Stimulated activated CD8-positive, alpha-beta memory T cell treated with anti-CD3 and anti-CD28 coated beads, Interleukin-7, amount 100 ng/mL, for 24 hours (primary cell): ENCODE results near the gene RGS2.

Experiments
- DNase-seq: peaks from one replicate; pipeline ENCODE4 v3.0.0-alpha.2; 2020; ENCODE audit warnings: low read depth

The RGS2 gene

GRCh38 chr1:192795916-192796618 is 12.8 kb upstream of the RGS2 start:
- DNase-seq = no peak

DNA sequence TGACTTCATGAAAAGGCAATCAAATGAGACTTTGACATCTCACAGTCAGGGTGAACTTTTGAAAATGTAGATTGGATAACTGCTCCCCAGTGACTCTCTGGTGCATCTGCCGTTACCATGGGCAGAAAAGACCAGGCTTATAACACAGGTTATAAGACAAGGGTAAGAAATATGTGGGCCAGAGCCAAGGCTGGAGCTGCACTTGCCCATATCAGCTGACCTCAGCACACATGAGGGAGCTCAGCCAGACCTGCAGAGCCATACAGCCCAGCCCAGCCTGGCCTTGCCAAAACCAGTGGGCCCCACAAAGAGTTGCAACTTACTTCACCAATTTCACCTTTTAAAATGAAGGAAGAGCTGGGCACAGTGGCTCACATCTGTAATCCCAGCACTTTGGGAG is 11.7 kb upstream of the RGS2 start:
- no peak for DNase-seq

- no peak for DNase-seq
These were observed 10.9 kb upstream of the RGS2 start for GRCh38 chr1:192797891-192798290.

DNA sequence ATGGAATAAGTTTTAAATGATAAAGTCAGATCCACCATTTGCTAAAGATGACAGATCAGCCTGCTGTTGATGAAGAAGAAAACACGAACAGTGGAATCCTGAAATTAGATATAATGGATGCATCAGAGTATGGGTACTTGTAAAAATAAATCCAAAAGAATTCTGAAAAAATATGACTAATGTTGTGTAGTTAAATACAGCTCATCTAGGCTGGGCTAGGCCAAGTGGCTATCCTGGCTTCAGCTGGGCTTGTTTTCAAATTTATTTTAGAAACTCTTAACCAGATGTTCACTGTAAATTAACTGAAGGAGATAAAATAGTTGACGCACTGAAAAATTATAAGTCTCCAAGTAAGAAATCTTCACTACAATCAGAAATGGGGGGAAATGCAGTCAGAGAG is 7.4 kb upstream of the RGS2 start:
- no peak for DNase-seq

- no peak for DNase-seq
These were observed 6.4 kb upstream of the RGS2 start for GRCh38 chr1:192802406-192802805.

DNA sequence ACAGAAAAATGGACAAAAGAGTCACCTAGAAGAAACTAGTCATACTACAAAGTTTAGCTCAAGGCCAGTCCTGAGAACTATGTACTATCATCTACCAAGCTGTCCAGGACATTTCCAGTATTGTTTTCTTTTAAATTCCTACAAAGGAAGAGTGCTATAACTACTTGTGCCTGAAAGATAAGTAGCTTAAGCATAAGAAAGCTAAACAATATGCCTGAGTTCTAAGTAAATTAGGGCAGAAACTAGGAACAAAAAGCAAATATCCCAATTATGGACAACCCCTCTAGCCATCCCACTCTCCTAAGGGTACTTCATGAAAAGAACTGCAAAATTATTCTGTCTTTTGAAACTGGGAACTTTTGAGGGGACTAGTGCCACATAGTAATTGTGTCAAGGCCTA is 5.3 kb upstream of the RGS2 start:
- no peak for DNase-seq

DNA sequence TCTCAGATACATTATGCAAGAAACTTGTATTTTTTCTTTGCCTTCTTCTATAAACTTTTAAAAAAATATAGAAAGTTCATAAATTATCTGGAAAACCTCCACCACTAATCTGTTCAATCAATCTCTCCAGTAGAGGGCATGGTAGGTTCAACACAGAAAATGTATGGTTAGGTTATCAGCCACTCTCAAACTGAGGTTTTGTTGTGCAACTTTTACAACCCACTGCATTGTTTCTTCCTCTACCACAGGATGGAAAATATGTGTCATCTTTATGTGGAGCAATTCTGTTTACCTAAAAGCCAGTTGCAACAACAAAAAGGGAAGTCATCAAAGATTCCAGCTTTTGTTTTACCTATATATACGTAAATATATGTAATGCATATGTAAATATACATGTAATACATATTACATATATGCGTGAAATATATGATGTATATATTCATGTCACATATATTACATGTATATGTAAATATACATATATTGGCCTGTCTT is 3.0 kb upstream of the RGS2 start:
- DNase-seq = no peak

DNA sequence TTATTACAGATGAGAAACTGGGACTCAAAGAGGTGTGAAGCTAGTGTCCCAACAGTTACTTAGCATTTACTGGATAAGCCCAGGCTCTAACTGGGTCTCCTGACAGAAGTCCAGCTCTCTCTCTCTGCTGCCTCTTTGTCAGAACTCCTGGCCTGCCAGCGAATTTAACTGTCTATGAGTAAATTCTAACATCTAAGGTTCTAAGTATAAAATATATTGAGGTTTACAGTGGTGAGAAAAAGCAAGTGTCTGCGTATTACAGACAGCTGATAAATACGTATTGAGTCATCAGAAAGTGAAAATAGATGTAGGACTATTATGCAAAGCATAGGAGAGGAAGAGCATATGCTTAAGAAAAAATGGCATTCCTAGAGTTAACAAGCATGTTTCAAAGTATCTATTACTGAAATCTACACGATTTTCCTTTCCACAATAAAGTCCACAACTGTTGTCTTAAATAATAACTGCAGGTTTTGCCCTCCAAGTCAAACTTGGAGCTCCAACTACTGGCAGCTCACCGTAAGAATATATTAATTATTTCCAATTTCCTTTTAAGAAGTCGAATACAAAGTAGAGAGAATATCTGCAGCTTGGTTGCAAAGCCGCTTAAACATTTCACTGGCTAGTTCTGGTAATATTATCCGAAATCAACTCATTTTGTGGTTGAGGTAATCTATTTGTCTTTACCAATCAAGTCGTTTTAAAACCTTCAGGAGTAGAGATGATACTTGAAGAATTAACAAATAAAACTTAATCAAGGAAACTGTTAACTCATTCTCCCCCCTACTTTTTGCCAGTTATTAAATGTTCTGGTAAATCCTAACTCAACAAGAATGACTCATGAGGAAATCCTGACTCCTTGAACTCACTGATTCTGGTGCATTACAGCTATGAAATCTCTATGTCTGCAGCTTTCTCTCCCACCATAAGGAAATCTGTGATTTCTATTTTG is 1.4 kb upstream of the RGS2 start:
- no peak for DNase-seq

DNA sequence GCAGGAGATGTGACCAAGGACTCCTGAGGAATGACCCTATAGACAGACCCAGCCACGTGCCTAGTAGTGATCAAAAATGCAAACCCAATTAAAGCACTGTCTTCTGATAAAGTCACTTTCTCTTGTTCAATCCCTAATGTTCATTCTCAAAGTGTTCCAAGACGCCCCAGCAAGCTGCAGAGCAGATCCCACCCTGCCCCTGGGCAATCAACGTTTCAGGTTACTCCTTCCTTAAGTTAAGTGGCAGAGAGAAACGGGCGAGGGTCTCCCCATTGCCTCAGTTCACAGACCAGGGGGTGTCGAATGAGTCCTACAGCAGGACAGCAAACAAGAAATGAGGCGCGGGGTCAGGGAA is 699 bp upstream of the RGS2 start:
- peak; percentile 1 for DNase-seq

DNA sequence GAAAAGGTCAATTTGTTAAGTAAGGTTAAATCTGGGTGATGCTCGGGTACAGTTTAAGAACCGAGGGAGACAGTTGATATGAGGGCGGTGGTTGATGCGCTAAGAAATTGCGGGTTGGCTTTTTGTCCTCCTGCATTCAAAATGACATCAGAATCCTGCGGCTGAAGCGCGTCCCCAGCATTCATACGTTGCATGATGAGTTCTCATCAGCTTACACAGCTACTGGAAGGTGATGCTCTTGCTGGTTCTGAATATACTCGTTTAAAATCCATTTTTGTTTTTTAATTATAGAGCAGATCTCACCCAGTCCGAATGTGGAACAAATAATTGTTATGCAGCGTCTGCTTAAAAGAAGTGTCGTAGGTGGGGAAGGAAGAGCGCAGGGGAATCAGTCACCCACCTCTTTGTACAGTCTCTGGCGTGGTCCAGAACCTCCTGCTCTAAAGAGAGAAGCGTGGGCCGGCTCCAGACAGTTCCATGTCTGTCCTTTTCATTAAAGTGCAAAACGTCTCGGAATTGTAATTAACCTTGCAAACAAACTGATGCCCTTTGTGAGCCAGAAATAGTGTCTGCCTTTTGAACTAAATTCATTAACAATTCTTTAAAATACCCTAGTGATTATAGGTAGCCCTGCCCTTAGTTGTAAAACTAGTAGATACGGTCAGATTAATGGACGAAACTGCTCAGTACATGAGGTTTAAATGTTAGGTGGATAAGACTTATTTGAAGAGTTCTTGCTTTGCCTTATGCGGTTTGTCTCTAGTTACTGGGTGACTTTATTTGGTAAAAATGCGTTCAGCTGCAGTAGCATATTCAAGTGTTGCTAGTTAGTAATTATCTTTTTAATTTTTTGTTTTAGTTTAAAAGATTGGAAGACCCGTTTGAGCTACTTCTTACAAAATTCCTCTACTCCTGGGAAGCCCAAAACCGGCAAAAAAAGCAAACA is 741 bp downstream of the RGS2 start:
- peak; percentile 14 for DNase-seq

GRCh38 chr1:192810253-192810880 is 1.5 kb downstream of the RGS2 start:
- no peak for DNase-seq

DNA sequence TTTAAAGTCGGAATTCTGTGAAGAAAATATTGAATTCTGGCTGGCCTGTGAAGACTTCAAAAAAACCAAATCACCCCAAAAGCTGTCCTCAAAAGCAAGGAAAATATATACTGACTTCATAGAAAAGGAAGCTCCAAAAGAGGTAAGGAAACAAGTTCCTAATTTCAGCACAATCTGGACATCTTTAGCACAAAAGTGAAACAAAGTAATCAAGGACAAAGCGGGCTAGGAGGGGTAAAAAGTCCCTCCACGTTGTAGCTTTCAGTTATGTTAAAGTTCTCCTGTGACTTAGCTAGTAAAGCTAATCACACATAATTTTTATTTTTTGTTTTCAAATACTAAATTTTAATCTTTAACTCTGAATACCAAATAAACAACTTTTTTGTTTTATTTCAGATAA is 2.2 kb downstream of the RGS2 start:
- no peak for DNase-seq

- no peak for DNase-seq
These were observed 2.9 kb downstream of the RGS2 start for GRCh38 chr1:192811594-192812239.

DNA sequence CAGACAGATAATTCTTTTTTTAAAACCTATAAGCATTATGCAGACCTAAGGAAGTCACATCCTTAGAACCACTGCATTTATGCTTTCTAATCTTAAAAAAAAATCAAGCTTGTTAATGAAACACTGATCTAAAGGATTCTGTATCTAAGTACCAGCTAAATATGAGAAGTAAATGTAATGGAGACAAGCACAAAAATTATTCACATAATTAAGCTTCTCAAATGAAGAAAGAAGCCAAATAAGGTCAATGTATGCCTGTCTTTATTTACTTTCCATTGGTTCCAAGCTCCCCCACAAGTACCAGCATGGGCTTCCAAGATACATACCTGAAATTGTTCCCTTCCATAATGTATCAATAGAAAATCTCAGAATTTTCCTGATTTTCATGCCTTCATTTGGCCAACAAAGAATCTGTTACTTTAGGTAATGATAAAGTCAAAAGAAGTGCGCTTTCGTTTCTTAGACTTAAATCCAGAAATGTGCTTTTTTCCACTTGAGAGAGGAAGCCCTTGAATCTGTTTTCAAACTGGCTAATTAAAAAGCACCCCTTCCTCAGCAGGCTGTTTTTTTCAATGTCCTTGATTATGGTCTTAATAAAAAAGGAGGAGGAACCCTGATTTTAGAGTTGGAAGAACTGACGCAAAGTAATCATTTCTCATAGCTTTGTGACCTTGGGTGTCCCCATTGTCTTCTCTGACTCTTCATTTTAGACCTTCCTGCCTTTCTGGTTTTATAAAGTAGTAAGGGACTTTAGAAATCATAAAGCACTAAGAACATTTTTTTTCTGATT is 3.8 kb downstream of the RGS2 start:
- DNase-seq = no peak

DNA sequence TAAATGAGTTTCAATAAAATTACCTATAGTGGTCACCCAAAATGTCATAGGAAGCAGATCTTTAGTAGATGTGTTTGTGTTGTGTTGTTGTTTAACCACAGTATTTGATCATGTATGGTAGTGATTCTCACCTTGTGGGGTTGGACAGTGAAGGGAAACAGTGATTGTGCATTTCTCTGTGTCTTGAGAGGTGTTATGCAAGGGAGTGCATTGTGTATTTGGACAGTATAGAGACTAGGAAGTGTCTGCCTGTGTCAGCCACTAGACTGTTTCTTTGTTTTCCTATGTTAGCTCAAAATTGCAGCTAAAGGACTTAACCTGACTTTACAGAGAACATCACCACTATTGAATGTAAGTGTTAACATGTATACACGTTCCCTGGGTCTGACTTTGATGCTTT is 6.0 kb downstream of the RGS2 start:
- DNase-seq = no peak

GRCh38 chr1:192817246-192817645 is 8.4 kb downstream of the RGS2 start:
- DNase-seq = no peak

GRCh38 chr1:192821296-192821695 is 12.5 kb downstream of the RGS2 start:
- DNase-seq = no peak

DNA sequence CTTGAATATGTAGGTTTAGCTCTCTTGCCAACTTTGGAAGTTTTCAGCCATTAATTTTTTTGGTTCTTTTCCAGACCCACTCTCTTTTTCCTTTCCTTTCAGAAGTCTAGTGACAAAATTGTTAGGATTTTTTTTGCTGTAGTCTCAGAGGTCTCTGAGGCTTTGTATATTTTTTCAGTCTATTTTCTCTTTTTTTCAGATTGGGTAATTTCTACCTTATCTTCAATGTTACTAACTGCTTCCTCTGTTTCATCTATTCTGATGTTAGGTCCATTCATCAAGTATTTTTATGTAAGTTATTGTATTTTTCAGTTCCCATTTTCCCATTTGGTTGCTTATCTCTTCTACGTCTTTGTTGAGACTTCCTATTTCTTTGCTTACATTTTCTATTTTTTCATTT is 15.7 kb downstream of the RGS2 start:
- DNase-seq = no peak

DNA sequence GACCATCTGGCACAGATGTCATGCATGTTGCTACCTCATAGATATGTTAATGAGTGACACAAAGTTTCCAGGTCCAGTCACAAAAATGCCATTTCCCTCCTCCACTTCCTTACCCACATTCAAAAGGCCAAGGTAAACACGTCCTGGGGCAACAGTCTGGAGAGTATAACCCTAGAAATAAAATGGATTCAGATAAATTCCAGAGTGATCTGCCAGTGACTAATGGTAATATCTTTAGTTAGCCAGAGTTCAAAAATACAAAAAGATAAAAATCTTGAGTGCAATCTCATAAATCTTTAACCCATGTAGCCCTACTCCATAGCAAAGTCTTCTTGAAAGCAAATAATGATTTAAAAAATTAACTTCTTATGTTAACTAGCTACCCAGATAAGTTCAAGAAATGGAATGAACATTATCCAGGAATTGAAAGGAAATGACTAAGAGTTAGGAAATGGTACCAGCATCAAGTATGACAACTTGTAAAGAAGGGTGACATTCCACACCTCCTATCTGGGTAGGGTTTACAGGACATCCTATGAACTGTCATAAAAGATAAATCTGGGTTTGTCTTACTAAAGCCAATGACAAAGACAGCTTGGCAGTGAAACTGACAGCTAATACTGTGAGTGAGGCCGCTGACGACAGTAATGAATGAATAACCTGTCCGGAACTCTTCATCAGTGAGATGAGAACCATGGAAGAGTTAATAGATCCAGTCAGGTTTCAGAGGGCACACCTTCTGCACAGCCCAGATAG is 18.1 kb downstream of the RGS2 start:
- DNase-seq = no peak
